ENCODE data around the gene MIOX. TPM values are rescaled to one million over a fixed set of nuclear protein-coding genes. Genes with fewer than 3 reads are reported as not detected.

Gene MIOX
- total and polyA plus RNA-seq, 2 donors (not counting 3 experiments of a cell fraction or from before 2014, with no cell fraction given): not detected

- FAIRE-seq: no peak
These were observed 3.1 kb upstream of the MIOX start for GRCh38 chr22:50483556-50483955.

More at GRCh38 chr22:50483556-50483955, 3.1 kb upstream of the MIOX start:
- H3K36me3 ChIP-seq (ENCODE audit: control insufficient read depth in 2 of 2, extremely low read depth in 1 of 2, insufficient read depth in 2 of 2, low read length in 2 of 2): no peaks in the 10 kb centered on the region
- BruUV-seq (replicated peaks): no TSS peak
- H3K4me3 ChIP-seq (replicated peaks in 1 of 3; ENCODE audit: insufficient read depth in 1 of 3, low read depth in 1 of 3, low read length in 3 of 3): no peak overlapping the region
- intact Hi-C loops (cut with micrococcal nuclease) (no loop called here), dilution Hi-C loops (cut with MboI; ENCODE audit: extremely low pct_ligation_motif_present, low sequenced_read_pairs) (no loop called here)
- CTCF ChIA-PET: interaction anchor here (2.6 kb wide), 1 partner anchor 14 kb away, joined by 17 read pairs; no protein-coding TSS in a partner anchor
- POLR2A ChIA-PET: no interaction called here
- no peak for TF ChIP-seq MYC (IDR thresholded peaks at IDR 0.05; ENCODE audit: low read depth, low read length)
- TF ChIP-seq CTCF (IDR thresholded peaks at IDR 0.05; ENCODE audit: extremely low read depth in 1 of 2, insufficient read depth in 1 of 2, low read depth in 1 of 2, low read length in 2 of 2): no peak
- TF ChIP-seq MAX (IDR thresholded peaks at IDR 0.05; ENCODE audit: insufficient read depth, insufficient read length): no peak
- TF ChIP-seq GATA2 (IDR thresholded peaks at IDR 0.05; ENCODE audit: insufficient read depth, insufficient read length, low read depth, low read length): no peak
- TF ChIP-seq POLR2A (IDR thresholded peaks at IDR 0.05; ENCODE audit: low read depth, low read length): no peak
- no peak for TF ChIP-seq EZH2 (IDR thresholded peaks at IDR 0.05; ENCODE audit: borderline replicate concordance, low read depth, low read length, severe bottlenecking)
- TF ChIP-seq FOS (IDR thresholded peaks at IDR 0.05; ENCODE audit: borderline replicate concordance, insufficient read depth, low read length): no peak
- no peak for TF ChIP-seq JUN (IDR thresholded peaks at IDR 0.05; ENCODE audit: borderline replicate concordance, insufficient read depth, insufficient read length, low read depth)
- TF ChIP-seq POLR2AphosphoS5 (IDR thresholded peaks at IDR 0.05; ENCODE audit: insufficient read depth, low read depth, low read length): no peak
- H3K79me2 ChIP-seq (ENCODE audit: control insufficient read depth, insufficient read depth, low read length): no peaks in the 10 kb centered on the region
- H3K4me1 ChIP-seq (ENCODE audit: control insufficient read depth, extremely low read depth, insufficient read depth, low read length): no peaks in the 10 kb centered on the region
- no peak for DNase-seq (ENCODE audit: low read depth, low spot score)
- no peak overlapping the region for H2AFZ ChIP-seq (ENCODE audit: low read depth, low read length)
- peaks cover 10 to 22% of the 10 kb centered on the region in 2 experiments for H3K27me3 ChIP-seq (ENCODE audit: control insufficient read depth in 2 of 2, insufficient read depth in 2 of 2, low read length in 2 of 2)
- no peak overlapping the region for H3K27ac ChIP-seq (ENCODE audit: insufficient read depth, low read depth, low read length)
- no peaks in the 10 kb centered on the region for H4K20me1 ChIP-seq (replicated peaks; ENCODE audit: control insufficient read depth, extremely low read depth, insufficient read depth, low read length)
- no peaks in the 10 kb centered on the region for H3K9me3 ChIP-seq (replicated peaks; ENCODE audit: control insufficient read depth, insufficient read depth, low read length)
- no peaks in the 10 kb centered on the region for H3K9me1 ChIP-seq (replicated peaks; ENCODE audit: control insufficient read depth, extremely low read depth, insufficient read depth, low read length)
- H3K4me2 ChIP-seq (ENCODE audit: insufficient read depth, low read length): no peak overlapping the region
- H3K9ac ChIP-seq (replicated peaks; ENCODE audit: extremely low read depth, insufficient read depth, low read length): no peak overlapping the region
